GM12874 (cell line): ENCODE results near the gene STAT3.

Experiments
- TF ChIP-seq, protein P1 (sequence below): IDR thresholded peaks from 2 replicates; pipeline ENCODE4 v1.5.1; 2011; ENCODE audit warnings: low read depth, mild to moderate bottlenecking, control low read depth, low read length, moderate library complexity; ENCODE audit not compliant: insufficient read depth

STAT3 gene

DNA sequence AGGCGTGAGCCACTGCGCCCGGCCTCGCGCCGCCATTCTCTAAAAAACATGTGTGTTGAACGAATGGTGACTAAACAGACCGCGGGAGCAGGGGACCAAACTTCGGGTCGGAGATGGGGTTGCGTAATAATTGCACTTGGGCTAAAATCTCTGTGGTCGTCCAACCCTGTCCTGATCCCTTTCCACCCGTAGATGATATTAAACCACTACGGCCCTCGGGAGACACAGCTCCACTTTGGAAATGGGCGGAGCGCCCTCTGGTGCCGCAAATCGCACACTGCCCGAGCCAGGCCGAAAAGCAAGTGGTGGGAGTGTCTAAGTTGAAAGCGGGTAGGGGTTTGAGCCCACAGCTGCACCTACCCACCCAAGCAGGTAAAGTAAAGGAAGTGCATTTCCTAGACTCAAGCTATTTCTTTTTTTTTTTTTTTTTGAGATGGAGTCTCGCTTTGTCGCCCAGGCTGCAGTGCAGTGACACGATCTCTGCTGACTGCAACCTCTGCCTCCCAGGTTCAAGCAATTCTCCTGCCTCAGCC lies 17.8 kb upstream of the STAT3 start:
- TF ChIP-seq, protein P1, sequence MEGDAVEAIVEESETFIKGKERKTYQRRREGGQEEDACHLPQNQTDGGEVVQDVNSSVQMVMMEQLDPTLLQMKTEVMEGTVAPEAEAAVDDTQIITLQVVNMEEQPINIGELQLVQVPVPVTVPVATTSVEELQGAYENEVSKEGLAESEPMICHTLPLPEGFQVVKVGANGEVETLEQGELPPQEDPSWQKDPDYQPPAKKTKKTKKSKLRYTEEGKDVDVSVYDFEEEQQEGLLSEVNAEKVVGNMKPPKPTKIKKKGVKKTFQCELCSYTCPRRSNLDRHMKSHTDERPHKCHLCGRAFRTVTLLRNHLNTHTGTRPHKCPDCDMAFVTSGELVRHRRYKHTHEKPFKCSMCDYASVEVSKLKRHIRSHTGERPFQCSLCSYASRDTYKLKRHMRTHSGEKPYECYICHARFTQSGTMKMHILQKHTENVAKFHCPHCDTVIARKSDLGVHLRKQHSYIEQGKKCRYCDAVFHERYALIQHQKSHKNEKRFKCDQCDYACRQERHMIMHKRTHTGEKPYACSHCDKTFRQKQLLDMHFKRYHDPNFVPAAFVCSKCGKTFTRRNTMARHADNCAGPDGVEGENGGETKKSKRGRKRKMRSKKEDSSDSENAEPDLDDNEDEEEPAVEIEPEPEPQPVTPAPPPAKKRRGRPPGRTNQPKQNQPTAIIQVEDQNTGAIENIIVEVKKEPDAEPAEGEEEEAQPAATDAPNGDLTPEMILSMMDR: peak; percentile 85

- TF ChIP-seq, protein P1: no peak
Observed at GRCh38 chr17:42405076-42405475, 16.8 kb upstream of the STAT3 start.

DNA sequence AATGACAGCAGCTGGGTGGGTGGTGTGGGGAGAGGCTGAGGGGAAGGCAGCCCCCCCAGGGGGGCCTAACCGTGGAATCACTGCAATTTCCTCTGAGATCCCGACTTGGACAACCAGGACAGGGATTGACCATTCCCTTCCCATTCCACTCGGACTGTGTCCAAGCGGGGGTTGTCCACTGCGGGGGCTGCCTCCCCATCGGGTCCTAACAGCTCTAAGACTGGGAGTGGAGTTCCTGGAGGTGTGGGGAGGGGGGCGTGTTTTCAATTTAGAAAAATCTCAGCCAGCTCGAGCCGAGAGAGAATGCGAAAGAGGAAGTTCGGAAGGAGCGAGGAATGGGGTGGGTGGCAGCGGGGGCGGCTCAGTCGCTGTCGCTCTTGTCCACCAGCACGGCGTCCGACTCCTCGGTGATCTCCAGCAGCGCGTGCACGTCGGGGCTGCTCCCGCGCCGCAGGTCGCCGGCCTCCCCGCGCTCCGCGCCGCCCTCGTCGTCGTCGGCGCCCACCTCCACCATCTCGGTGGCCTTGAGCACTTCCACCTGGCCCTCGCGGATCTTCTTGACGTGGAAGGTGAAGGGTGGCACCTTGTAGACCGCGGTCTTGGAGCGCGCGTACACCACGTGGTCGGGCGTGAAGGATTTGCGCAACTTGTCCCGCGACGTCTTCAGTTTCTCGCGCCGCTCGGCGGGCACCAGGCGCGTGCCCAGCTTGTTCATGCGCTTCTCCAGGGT lies 16.2 kb upstream of the STAT3 start:
- TF ChIP-seq, protein P1: no peak

DNA sequence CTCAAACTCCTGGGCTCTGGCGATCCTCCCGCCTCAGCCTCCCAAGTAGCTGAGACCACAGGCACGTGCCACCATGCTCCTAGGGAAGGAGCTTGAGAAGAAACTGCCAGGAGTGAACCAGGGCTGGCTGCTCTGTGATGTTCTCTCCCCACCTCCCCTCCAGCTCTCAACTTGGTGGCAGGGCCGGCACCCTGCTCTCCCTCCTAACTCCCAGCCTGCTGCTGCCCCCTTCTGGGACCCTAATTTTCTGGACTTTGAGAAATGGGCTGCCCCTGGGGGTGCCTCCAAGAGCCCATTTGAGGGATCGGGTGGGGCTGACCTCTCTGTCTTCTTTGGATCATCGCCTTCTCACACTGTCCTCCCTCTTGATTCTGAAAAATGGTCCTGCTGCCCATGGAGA lies 14.9 kb upstream of the STAT3 start:
- TF ChIP-seq, protein P1: peak; percentile 53

DNA sequence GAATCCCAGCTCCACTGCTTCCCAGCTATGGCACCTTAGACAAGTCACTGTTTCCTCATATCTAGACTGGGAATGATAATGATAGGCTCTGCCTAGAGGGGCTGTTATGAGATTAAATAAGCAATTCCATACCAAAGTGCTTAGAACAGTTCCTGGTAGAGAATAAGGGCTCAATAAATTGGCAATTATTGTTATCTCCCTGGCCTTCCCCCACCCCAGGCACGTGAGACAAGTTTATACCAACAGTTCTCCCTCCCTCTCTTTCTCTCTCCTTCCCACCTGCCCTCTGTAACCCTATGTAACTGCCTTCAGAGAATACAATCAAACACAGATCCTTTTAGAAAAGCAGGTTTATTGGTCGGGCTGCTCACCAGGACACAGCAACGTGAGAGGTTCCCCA lies 13.9 kb upstream of the STAT3 start:
- TF ChIP-seq, protein P1: no peak

GRCh38 chr17:42399948-42400843 lies 12.0 kb upstream of the STAT3 start:
- TF ChIP-seq, protein P1: no peak

GRCh38 chr17:42399121-42399520 lies 10.9 kb upstream of the STAT3 start:
- TF ChIP-seq, protein P1: no peak
